HCT116 (cell line): ENCODE measurements around the gene SYNE1. TPM values are rescaled to one million over a fixed set of nuclear protein-coding genes. Genes with fewer than 3 reads are reported as not detected.

ENCODE experiments used
- ATAC-seq: fragments of 200-7000 bp; cut with Tn5 transposase; 2 replicates; pipeline ENCODE4 v1.9.1; 2020; ENCODE audit warnings: mild to moderate bottlenecking, moderate library complexity
- BruUV-seq: library from RNA; stranded (reverse); fragments of 400-500 nt; replicated peaks from 2 replicates; lab custom pipeline; 2021; lab: Mats Ljungman, UMichigan
- CTCF ChIA-PET: fragments of 300-600 bp; sonication (Branson Sonifier 250); formaldehyde crosslinking; loops from one replicate; lab custom pipeline; 2021; ENCODE audit warnings: antibody characterized with exemption; lab: Charles Lee
- POLR2A ChIA-PET: fragments of 300-600, 350-600 bp; sonication (Branson Sonifier 250); formaldehyde crosslinking; loops from one replicate; lab custom pipeline; 2021; ENCODE audit warnings: antibody characterized with exemption; lab: Charles Lee
- RAD21 ChIA-PET, 2 experiments: fragments of 300-600 bp; sonication (Branson Sonifier 250); formaldehyde crosslinking; loops; one replicate each; lab custom pipeline; 2023; ENCODE audit warnings: low total read pairs in 2 of 2; ENCODE audit not compliant: uncharacterized antibody in 2 of 2, unreplicated experiment in 2 of 2, low non-redundant PET in 1 of 2; lab: Charles Lee
- DNase-seq: peaks from one replicate; pipeline ENCODE4 v3.0.0-alpha.2; 2010; ENCODE audit warnings: low read depth, low spot score
- H2AFZ ChIP-seq: fragments of 200-600 bp; shearing (Covaris generic), sonication (generic); 2 replicates; pipeline ENCODE4 v1.6.1; 2017; ENCODE audit warnings: low read depth, mixed run types, mixed read lengths, antibody characterized with exemption, low read length; ENCODE audit not compliant: poor library complexity, severe bottlenecking
- H3K27ac ChIP-seq: 2 replicates; pipeline ENCODE4 v1.5.1; 2012; ENCODE audit warnings: low read depth, low read length
- H3K27me3 ChIP-seq: fragments of 200-600 bp; sonication (generic); 2 replicates; pipeline ENCODE4 v1.6.1; 2016; ENCODE audit warnings: mixed run types, low read length, mixed read lengths; ENCODE audit not compliant: insufficient read depth
- H3K36me3 ChIP-seq, 2 experiments: fragments of 200-500 bp in 1 of 2; fragments of 200-600 bp in 1 of 2; sonication (Bioruptor generic) in 1 of 2; sonication (generic) in 1 of 2; 2 replicates each; pipeline versions ENCODE4 v1.5.1 to v1.6.1; 2014 to 2016; ENCODE audit warnings: low read length in 2 of 2, inconsistent platforms in 1 of 2, mixed read lengths in 1 of 2, mixed run types in 1 of 2; ENCODE audit not compliant: insufficient read depth in 2 of 2, control insufficient read depth in 1 of 2
- H3K4me1 ChIP-seq, 2 experiments: fragments of 200-600 bp in 1 of 2; sonication (generic) in 1 of 2; 2 replicates each; pipeline versions ENCODE4 v1.5.1 to v1.6.1; 2012 to 2017; ENCODE audit warnings: low read length in 2 of 2, inconsistent platforms in 1 of 2, mild to moderate bottlenecking in 1 of 2, mixed read lengths in 1 of 2, mixed run types in 1 of 2, moderate library complexity in 1 of 2; ENCODE audit not compliant: insufficient read depth in 2 of 2, control insufficient read depth in 1 of 2
- H3K4me2 ChIP-seq: fragments of 200-600 bp; sonication (generic); 2 replicates; pipeline ENCODE4 v1.6.1; 2017; ENCODE audit warnings: mixed run types, low read length, mixed read lengths
- H3K4me3 ChIP-seq, 2 experiments: fragments of 200-600 bp in 1 of 2; sonication (generic) in 1 of 2; replicated peaks in 1 of 2; 2 replicates each; pipeline ENCODE4 v1.5.1; 2011 to 2016; ENCODE audit warnings: low read length in 2 of 2, control low read depth in 1 of 2, low read depth in 1 of 2, mild to moderate bottlenecking in 1 of 2, mixed read lengths in 1 of 2, mixed run types in 1 of 2
- H3K79me2 ChIP-seq: fragments of 200-600 bp; sonication (generic); 2 replicates; pipeline ENCODE4 v1.6.1; 2017; ENCODE audit warnings: mild to moderate bottlenecking, mixed run types, low read length, moderate library complexity, mixed read lengths; ENCODE audit not compliant: insufficient read depth
- H3K9ac ChIP-seq: fragments of 200-600 bp; sonication (generic); 2 replicates; pipeline ENCODE4 v1.6.1; 2016; ENCODE audit warnings: low read length, mixed read lengths
- H3K9me2 ChIP-seq: fragments of 200-600 bp; sonication (generic), shearing (Covaris generic); 2 replicates; pipeline ENCODE4 v1.6.1; 2017; ENCODE audit warnings: mixed run types, mild to moderate bottlenecking, moderate library complexity; ENCODE audit not compliant: insufficient read depth
- H3K9me3 ChIP-seq, 2 experiments: fragments of 200-500 bp in 1 of 2; fragments of 200-600 bp in 1 of 2; sonication (Bioruptor generic) in 1 of 2; sonication (generic) in 1 of 2; 2 replicates each; pipeline ENCODE4 v1.6.1; 2014 to 2017; ENCODE audit warnings: low read length in 2 of 2, mixed read lengths in 2 of 2, inconsistent platforms in 1 of 2, low read depth in 1 of 2, mild to moderate bottlenecking in 1 of 2, mixed run types in 1 of 2, moderate library complexity in 1 of 2; ENCODE audit not compliant: control insufficient read depth in 1 of 2, insufficient read depth in 1 of 2
- H4K20me1 ChIP-seq: fragments of 200-600 bp; sonication (generic), shearing (Covaris generic); 2 replicates; pipeline ENCODE4 v1.6.1; 2017; ENCODE audit warnings: mixed run types, mild to moderate bottlenecking, moderate library complexity; ENCODE audit not compliant: insufficient read depth
- CBX3 ChIP-seq: IDR thresholded peaks from 2 replicates; pipeline ENCODE4 v1.6.1; 2012; ENCODE audit warnings: low read depth
- CEBPB ChIP-seq: IDR thresholded peaks from 2 replicates; pipeline ENCODE4 v1.6.1; 2012; ENCODE audit warnings: low read depth
- EGR1 ChIP-seq: IDR thresholded peaks from 2 replicates; pipeline ENCODE4 v1.6.1; 2012; ENCODE audit warnings: low read depth
- ELF1 ChIP-seq: IDR thresholded peaks from 2 replicates; pipeline ENCODE4 v1.6.1; 2012; ENCODE audit warnings: low read depth, borderline replicate concordance
- EZH2phosphoT487 ChIP-seq: fragments of 200-600 bp; IDR thresholded peaks from 2 replicates; pipeline ENCODE4 v1.6.1; 2018; ENCODE audit warnings: antibody characterized with exemption, borderline replicate concordance
- JUND ChIP-seq: IDR thresholded peaks from 2 replicates; pipeline ENCODE4 v1.6.1; 2012
- MAX ChIP-seq: IDR thresholded peaks from 2 replicates; pipeline ENCODE4 v1.6.1; 2012
- POLR2A ChIP-seq: IDR thresholded peaks from 2 replicates; pipeline ENCODE4 v1.7.0; 2011; ENCODE audit warnings: borderline replicate concordance; ENCODE audit not compliant: insufficient read depth, insufficient read length; ENCODE audit errors: extremely low read depth
- POLR2AphosphoS5 ChIP-seq: IDR thresholded peaks from 2 replicates; pipeline ENCODE4 v1.6.1; 2011; ENCODE audit warnings: mild to moderate bottlenecking, low read depth, low read length, moderate library complexity
- REST ChIP-seq: IDR thresholded peaks from 2 replicates; pipeline ENCODE4 v1.6.1; 2012; ENCODE audit warnings: low read depth
- SIN3A ChIP-seq: IDR thresholded peaks from 2 replicates; pipeline ENCODE4 v1.6.1; 2012; ENCODE audit warnings: low read depth
- SRF ChIP-seq: IDR thresholded peaks from 2 replicates; pipeline ENCODE4 v1.6.1; 2012; ENCODE audit warnings: low read depth
- TCF7L2 ChIP-seq: IDR thresholded peaks from 2 replicates; pipeline ENCODE4 v1.7.0; 2011; ENCODE audit warnings: borderline replicate concordance, inconsistent platforms; ENCODE audit not compliant: insufficient read depth, insufficient read length; ENCODE audit errors: extremely low read depth
- ZBTB33 ChIP-seq: IDR thresholded peaks from 2 replicates; pipeline ENCODE4 v1.6.1; 2011; ENCODE audit warnings: mild to moderate bottlenecking, low read length, moderate library complexity; ENCODE audit not compliant: insufficient replicate concordance; ENCODE audit errors: extremely low read depth
- ZFX ChIP-seq: fragments of 450-650 bp; IDR thresholded peaks from 2 replicates; pipeline ENCODE4 v1.6.1; 2017
- ZNF274 ChIP-seq: fragments of 200-500 bp; sonication (Bioruptor generic); IDR thresholded peaks from 2 replicates; pipeline ENCODE4 v1.6.1; 2014; ENCODE audit warnings: mild to moderate bottlenecking, low read depth, low read length, inconsistent platforms
- intact Hi-C: fragments of 100-400 bp; cut with micrococcal nuclease; formaldehyde crosslinking; loops from 2 replicates; pipeline ENCODE4 v1.10.0; 2022
- total RNA-seq: library from RNA; stranded (reverse); gene quantifications from one replicate; pipeline ENCODE4 v1.2.1, GENCODE V29; 2021; ENCODE audit not compliant: unreplicated experiment
- TF ChIP-seq, protein P1 (sequence below): IDR thresholded peaks from 2 replicates; pipeline ENCODE4 v1.6.1; 2012

Gene SYNE1
- total RNA-seq, 1 experiment from 2014 or later, result 5.4 TPM

GRCh38 chr6:152379423-152379822 lies 257.7 kb downstream of the SYNE1 start:
- no peak overlapping the region for H3K4me2 ChIP-seq
- H3K4me3 ChIP-seq, result no peak overlapping the region
- no TSS peak for BruUV-seq
- DNase-seq, result no peak
- POLR2A ChIA-PET, result no interaction called here
- H4K20me1 ChIP-seq, result no peaks in the 10 kb centered on the region
- H2AFZ ChIP-seq, result no peak overlapping the region
- H3K9me2 ChIP-seq, result no peaks in the 10 kb centered on the region
- no peak overlapping the region for H3K27ac ChIP-seq
- peaks cover 0 to 22% of the 10 kb centered on the region in 2 experiments; a peak in 2 of 4 replicates for H3K4me1 ChIP-seq
- ATAC-seq, result no peak
- intact Hi-C loops, result no loop called here
- H3K79me2 ChIP-seq, result no peaks in the 10 kb centered on the region
- no peaks in the 10 kb centered on the region for H3K36me3 ChIP-seq
- no peak for TF ChIP-seq SIN3A
- no peak for TF ChIP-seq SRF
- TF ChIP-seq TCF7L2, result no peak
- TF ChIP-seq POLR2AphosphoS5, result no peak
- TF ChIP-seq CEBPB, result no peak
- no peak for TF ChIP-seq ZNF274
- TF ChIP-seq ELF1, result no peak
- TF ChIP-seq EZH2phosphoT487, result no peak
- TF ChIP-seq, protein P1, sequence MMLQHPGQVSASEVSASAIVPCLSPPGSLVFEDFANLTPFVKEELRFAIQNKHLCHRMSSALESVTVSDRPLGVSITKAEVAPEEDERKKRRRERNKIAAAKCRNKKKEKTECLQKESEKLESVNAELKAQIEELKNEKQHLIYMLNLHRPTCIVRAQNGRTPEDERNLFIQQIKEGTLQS, result no peak
- no peak for TF ChIP-seq EGR1
- no peak for TF ChIP-seq MAX
- TF ChIP-seq REST, result no peak
- TF ChIP-seq ZBTB33, result no peak
- no peak for TF ChIP-seq POLR2A
- TF ChIP-seq JUND, result no peak
- TF ChIP-seq CBX3, result no peak
- TF ChIP-seq ZFX, result no peak
- TF ChIP-seq, all 23 proteins: peak for 0
- ChIA-PET CTCF (interaction anchor here (1.1 kb wide), 1 partner anchor 264 kb away, joined by 3 read pairs; no protein-coding TSS in a partner anchor), RAD21 (no interaction called here)
- Histone ChIP-seq H3K9me3 (no peaks in the 10 kb centered on the region), H3K27me3 (no peaks in the 10 kb centered on the region), H3K9ac (no peak overlapping the region)
